ENCODE data around the gene ACTL7A. TPM values are rescaled to one million over a fixed set of nuclear protein-coding genes. Genes with fewer than 3 reads are reported as not detected.
A peak's percentile ranks its signal among the peaks of the same experiment; 100 is the strongest.

ACTL7A gene
- total and polyA plus RNA-seq, 2 of the 13 experiments (the other 11 are each of a cell fraction or from before 2014, with no cell fraction given) = not detected

DNA sequence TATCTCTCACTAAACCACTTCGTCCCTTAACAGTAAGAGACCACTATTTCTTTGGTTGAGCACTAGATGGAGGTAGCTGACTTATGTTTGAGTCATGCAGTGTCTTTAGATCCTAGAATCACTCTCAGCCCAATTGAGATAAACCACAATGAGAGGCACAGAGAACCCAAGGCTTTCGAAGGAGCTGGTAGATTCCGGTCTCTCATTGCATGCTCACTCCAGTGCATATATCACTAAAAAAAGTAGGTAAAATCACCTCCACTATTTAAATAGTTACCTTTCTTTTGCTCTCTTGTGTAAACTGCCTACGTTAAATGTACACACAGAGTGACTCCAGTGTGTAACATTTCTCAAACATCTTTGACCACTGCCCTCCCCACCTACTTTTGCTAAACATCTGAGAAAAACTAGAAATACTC, 27.6 kb downstream of the ACTL7A start (continued):
- TF ChIP-seq, protein P1, sequence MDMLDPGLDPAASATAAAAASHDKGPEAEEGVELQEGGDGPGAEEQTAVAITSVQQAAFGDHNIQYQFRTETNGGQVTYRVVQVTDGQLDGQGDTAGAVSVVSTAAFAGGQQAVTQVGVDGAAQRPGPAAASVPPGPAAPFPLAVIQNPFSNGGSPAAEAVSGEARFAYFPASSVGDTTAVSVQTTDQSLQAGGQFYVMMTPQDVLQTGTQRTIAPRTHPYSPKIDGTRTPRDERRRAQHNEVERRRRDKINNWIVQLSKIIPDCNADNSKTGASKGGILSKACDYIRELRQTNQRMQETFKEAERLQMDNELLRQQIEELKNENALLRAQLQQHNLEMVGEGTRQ (IDR thresholded peaks at IDR 0.05; ENCODE audit: low read depth, low read length) = no peak
- TF ChIP-seq, protein P1 (CRISPR knock-in tag; IDR thresholded peaks at IDR 0.05; ENCODE audit: borderline replicate concordance) = no peak
- no peak for TF ChIP-seq ZBTB3 (CRISPR knock-in tag; IDR thresholded peaks at IDR 0.05; ENCODE audit: borderline replicate concordance, low read depth)
- TF ChIP-seq ZNF788 (CRISPR knock-in tag; IDR thresholded peaks at IDR 0.05; ENCODE audit: borderline replicate concordance) = no peak
- TF ChIP-seq, protein P2, sequence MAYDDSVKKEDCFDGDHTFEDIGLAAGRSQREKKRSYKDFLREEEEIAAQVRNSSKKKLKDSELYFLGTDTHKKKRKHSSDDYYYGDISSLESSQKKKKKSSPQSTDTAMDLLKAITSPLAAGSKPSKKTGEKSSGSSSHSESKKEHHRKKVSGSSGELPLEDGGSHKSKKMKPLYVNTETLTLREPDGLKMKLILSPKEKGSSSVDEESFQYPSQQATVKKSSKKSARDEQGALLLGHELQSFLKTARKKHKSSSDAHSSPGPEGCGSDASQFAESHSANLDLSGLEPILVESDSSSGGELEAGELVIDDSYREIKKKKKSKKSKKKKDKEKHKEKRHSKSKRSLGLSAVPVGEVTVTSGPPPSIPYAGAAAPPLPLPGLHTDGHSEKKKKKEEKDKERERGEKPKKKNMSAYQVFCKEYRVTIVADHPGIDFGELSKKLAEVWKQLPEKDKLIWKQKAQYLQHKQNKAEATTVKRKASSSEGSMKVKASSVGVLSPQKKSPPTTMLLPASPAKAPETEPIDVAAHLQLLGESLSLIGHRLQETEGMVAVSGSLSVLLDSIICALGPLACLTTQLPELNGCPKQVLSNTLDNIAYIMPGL (CRISPR knock-in tag; IDR thresholded peaks at IDR 0.05; ENCODE audit: borderline replicate concordance in 1 of 2, low read depth in 1 of 2) = 0 out of 4 replicates have a peak, but pooled peaks have one; percentile 26 to 34
- TF ChIP-seq, protein P3, sequence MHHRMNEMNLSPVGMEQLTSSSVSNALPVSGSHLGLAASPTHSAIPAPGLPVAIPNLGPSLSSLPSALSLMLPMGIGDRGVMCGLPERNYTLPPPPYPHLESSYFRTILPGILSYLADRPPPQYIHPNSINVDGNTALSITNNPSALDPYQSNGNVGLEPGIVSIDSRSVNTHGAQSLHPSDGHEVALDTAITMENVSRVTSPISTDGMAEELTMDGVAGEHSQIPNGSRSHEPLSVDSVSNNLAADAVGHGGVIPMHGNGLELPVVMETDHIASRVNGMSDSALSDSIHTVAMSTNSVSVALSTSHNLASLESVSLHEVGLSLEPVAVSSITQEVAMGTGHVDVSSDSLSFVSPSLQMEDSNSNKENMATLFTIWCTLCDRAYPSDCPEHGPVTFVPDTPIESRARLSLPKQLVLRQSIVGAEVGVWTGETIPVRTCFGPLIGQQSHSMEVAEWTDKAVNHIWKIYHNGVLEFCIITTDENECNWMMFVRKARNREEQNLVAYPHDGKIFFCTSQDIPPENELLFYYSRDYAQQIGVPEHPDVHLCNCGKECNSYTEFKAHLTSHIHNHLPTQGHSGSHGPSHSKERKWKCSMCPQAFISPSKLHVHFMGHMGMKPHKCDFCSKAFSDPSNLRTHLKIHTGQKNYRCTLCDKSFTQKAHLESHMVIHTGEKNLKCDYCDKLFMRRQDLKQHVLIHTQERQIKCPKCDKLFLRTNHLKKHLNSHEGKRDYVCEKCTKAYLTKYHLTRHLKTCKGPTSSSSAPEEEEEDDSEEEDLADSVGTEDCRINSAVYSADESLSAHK (CRISPR knock-in tag; IDR thresholded peaks at IDR 0.05; ENCODE audit: borderline replicate concordance) = no peak
- TF ChIP-seq NR2F1 (CRISPR knock-in tag; IDR thresholded peaks at IDR 0.05) = no peak
- TF ChIP-seq, protein P4, sequence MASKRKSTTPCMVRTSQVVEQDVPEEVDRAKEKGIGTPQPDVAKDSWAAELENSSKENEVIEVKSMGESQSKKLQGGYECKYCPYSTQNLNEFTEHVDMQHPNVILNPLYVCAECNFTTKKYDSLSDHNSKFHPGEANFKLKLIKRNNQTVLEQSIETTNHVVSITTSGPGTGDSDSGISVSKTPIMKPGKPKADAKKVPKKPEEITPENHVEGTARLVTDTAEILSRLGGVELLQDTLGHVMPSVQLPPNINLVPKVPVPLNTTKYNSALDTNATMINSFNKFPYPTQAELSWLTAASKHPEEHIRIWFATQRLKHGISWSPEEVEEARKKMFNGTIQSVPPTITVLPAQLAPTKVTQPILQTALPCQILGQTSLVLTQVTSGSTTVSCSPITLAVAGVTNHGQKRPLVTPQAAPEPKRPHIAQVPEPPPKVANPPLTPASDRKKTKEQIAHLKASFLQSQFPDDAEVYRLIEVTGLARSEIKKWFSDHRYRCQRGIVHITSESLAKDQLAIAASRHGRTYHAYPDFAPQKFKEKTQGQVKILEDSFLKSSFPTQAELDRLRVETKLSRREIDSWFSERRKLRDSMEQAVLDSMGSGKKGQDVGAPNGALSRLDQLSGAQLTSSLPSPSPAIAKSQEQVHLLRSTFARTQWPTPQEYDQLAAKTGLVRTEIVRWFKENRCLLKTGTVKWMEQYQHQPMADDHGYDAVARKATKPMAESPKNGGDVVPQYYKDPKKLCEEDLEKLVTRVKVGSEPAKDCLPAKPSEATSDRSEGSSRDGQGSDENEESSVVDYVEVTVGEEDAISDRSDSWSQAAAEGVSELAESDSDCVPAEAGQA (IDR thresholded peaks at IDR 0.05; ENCODE audit: low read depth) = no peak
- TF ChIP-seq, protein P4 (CRISPR knock-in tag; IDR thresholded peaks at IDR 0.05; ENCODE audit: borderline replicate concordance) = no peak
- no peak for TF ChIP-seq ZNF629 (CRISPR knock-in tag; conservative IDR thresholded peaks at IDR 0.05)
- TF ChIP-seq ZNF776 (CRISPR knock-in tag; IDR thresholded peaks at IDR 0.05) = no peak
- no peak for TF ChIP-seq GATA4 (IDR thresholded peaks at IDR 0.05; ENCODE audit: borderline replicate concordance, low read depth)
- TF ChIP-seq ZKSCAN8 (CRISPR knock-in tag; IDR thresholded peaks at IDR 0.05; ENCODE audit: borderline replicate concordance) = no peak
- no peak for TF ChIP-seq PAF1 (CRISPR knock-in tag; IDR thresholded peaks at IDR 0.05)
- no peak for TF ChIP-seq ZNF124 (CRISPR knock-in tag; IDR thresholded peaks at IDR 0.05)
- no peak for TF ChIP-seq SMAD9 (CRISPR knock-in tag; IDR thresholded peaks at IDR 0.05)
- no peak for TF ChIP-seq ZEB1 (IDR thresholded peaks at IDR 0.05; ENCODE audit: insufficient replicate concordance, low read depth)
- TF ChIP-seq ZNF577 (CRISPR knock-in tag; IDR thresholded peaks at IDR 0.05; ENCODE audit: borderline replicate concordance, low read depth) = no peak

Data from HepG2 (cell line).